SK-N-SH (cell line): ENCODE results near the gene IDH3A. TPM values are rescaled to one million over a fixed set of nuclear protein-coding genes. Genes with fewer than 3 reads are reported as not detected.

ENCODE experiments used
- CTCF ChIA-PET: fragments of 300-600, 350-600 bp; formaldehyde crosslinking; extraction: SDS; loops from one replicate; lab custom pipeline; 2021; lab: Yijun Ruan, JAX
- POLR2A ChIA-PET: fragments of 350-600 bp; sonication (Branson Sonifier 250); formaldehyde crosslinking; extraction: SDS; loops from one replicate; lab custom pipeline; 2020; ENCODE audit warnings: antibody characterized with exemption, inconsistent platforms; lab: Yijun Ruan, JAX
- DNase-seq: peaks from one replicate; pipeline ENCODE4 v3.0.0; 2012
- H2AFZ ChIP-seq: fragments of 200-600 bp; sonication (generic); 2 replicates; pipeline ENCODE4 v1.8.1; 2016; ENCODE audit warnings: antibody characterized with exemption, mild to moderate bottlenecking, low read depth
- H3F3A ChIP-seq: fragments of 200-600 bp; sonication (generic); replicated peaks from 2 replicates; pipeline ENCODE3; 2016; ENCODE audit warnings: antibody characterized with exemption, mild to moderate bottlenecking; ENCODE audit not compliant: insufficient read depth
- H3K27ac ChIP-seq, 2 experiments: fragments of 200-500 bp in 1 of 2; fragments of 200-600 bp in 1 of 2; sonication (Bioruptor generic) in 1 of 2; sonication (generic), shearing (Covaris generic) in 1 of 2; 2 replicates each; pipeline versions ENCODE4 v1.5.1 to v1.6.1; 2014 to 2016; ENCODE audit warnings: low read depth in 2 of 2, inconsistent platforms in 1 of 2, low read length in 1 of 2, mild to moderate bottlenecking in 1 of 2, mixed read lengths in 1 of 2
- H3K27me3 ChIP-seq: fragments of 200-600 bp; sonication (generic), shearing (Covaris generic); 2 replicates; pipeline ENCODE4 v1.6.1; 2016; ENCODE audit warnings: mixed run types; ENCODE audit not compliant: insufficient read depth
- H3K36me3 ChIP-seq, 2 experiments: fragments of 200-500 bp in 1 of 2; fragments of 200-600 bp in 1 of 2; sonication (Bioruptor generic) in 1 of 2; sonication (generic) in 1 of 2; replicated peaks in 1 of 2; 2 replicates each; pipeline versions ENCODE3 to v1.5.1; 2014 to 2016; ENCODE audit warnings: low read length in 1 of 2, mild to moderate bottlenecking in 1 of 2; ENCODE audit not compliant: insufficient read depth in 2 of 2, control insufficient read depth in 1 of 2
- H3K4me1 ChIP-seq, 2 experiments: fragments of 200-500 bp in 1 of 2; fragments of 200-600 bp in 1 of 2; sonication (Bioruptor generic) in 1 of 2; sonication (generic), shearing (Covaris generic) in 1 of 2; 2 replicates each; pipeline versions ENCODE4 v1.5.1 to v1.6.1; 2014 to 2016; ENCODE audit warnings: low read depth in 1 of 2, low read length in 1 of 2, mixed run types in 1 of 2; ENCODE audit not compliant: insufficient read depth in 2 of 2, control insufficient read depth in 1 of 2
- H3K4me2 ChIP-seq: fragments of 200-600 bp; sonication (generic), shearing (Covaris generic); 2 replicates; pipeline ENCODE4 v1.6.1; 2017; ENCODE audit warnings: mixed run types
- H3K4me3 ChIP-seq, 2 experiments: fragments of 200-500 bp in 1 of 2; fragments of 200-600 bp in 1 of 2; sonication (Bioruptor generic) in 1 of 2; sonication (generic), shearing (Covaris generic) in 1 of 2; 2 replicates each; pipeline versions ENCODE4 v1.5.1 to v1.8.1; 2014 to 2016; ENCODE audit warnings: low read depth in 2 of 2, inconsistent platforms in 1 of 2, low read length in 1 of 2, mild to moderate bottlenecking in 1 of 2, mixed read lengths in 1 of 2, moderate library complexity in 1 of 2
- H3K79me2 ChIP-seq: fragments of 200-600 bp; sonication (generic); 2 replicates; pipeline ENCODE4 v1.8.1; 2017; ENCODE audit warnings: mild to moderate bottlenecking; ENCODE audit not compliant: insufficient read depth
- H3K9ac ChIP-seq: fragments of 200-600 bp; sonication (generic); 2 replicates; pipeline ENCODE4 v1.6.1; 2017; ENCODE audit warnings: mixed run types
- H3K9me2 ChIP-seq: fragments of 200-600 bp; sonication (generic); 2 replicates; pipeline ENCODE4 v1.6.1; 2017; ENCODE audit warnings: mixed run types
- H3K9me3 ChIP-seq: fragments of 200-600 bp; sonication (generic); 2 replicates; pipeline ENCODE4 v1.6.1; 2017; ENCODE audit warnings: mixed run types, mild to moderate bottlenecking, moderate library complexity
- H4K20me1 ChIP-seq: fragments of 200-600 bp; sonication (generic); 2 replicates; pipeline ENCODE4 v1.6.1; 2017; ENCODE audit warnings: mild to moderate bottlenecking, mixed run types; ENCODE audit not compliant: insufficient read depth
- ELF1 ChIP-seq: IDR thresholded peaks from 2 replicates; pipeline ENCODE4 v1.4.0; 2012
- EP300 ChIP-seq, 2 experiments: IDR thresholded peaks; 2 replicates each; pipeline versions ENCODE4 v1.4.0 to v1.6.1; 2012; ENCODE audit warnings: borderline replicate concordance in 1 of 2, low read depth in 1 of 2, low read length in 1 of 2
- EZH2phosphoT487 ChIP-seq: fragments of 200-600 bp; sonication (generic); IDR thresholded peaks from 2 replicates; pipeline ENCODE4 v1.6.1; 2017; ENCODE audit warnings: low read depth, mixed run types, mild to moderate bottlenecking, antibody characterized with exemption, moderate library complexity, borderline replicate concordance
- GATA2 ChIP-seq: sonication (generic); formaldehyde crosslinking; IDR thresholded peaks from 2 replicates; pipeline ENCODE4 v1.5.0; 2020; ENCODE audit warnings: mild to moderate bottlenecking, missing genetic modification reagents
- MEF2A ChIP-seq: IDR thresholded peaks from 2 replicates; pipeline ENCODE4 v1.4.0; 2012; ENCODE audit warnings: low read depth, borderline replicate concordance
- MXI1 ChIP-seq: IDR thresholded peaks from 2 replicates; pipeline ENCODE4 v1.6.1; 2012; ENCODE audit warnings: mild to moderate bottlenecking, low read depth, low read length, improper control_type of control experiment
- NFIC ChIP-seq: IDR thresholded peaks from 2 replicates; pipeline ENCODE4 v1.4.0; 2012; ENCODE audit warnings: borderline replicate concordance
- NRF1 ChIP-seq: IDR thresholded peaks from 2 replicates; pipeline ENCODE4 v1.6.1; 2012; ENCODE audit warnings: low read depth, mild to moderate bottlenecking, low read length
- POLR2AphosphoS5 ChIP-seq: IDR thresholded peaks from 2 replicates; pipeline ENCODE4 v1.6.1; 2012; ENCODE audit warnings: low read depth, low read length
- RXRA ChIP-seq: IDR thresholded peaks from 2 replicates; pipeline ENCODE4 v1.4.0; 2012; ENCODE audit warnings: low read depth, mild to moderate bottlenecking, borderline replicate concordance
- SMC3 ChIP-seq: IDR thresholded peaks from 2 replicates; pipeline ENCODE4 v1.6.1; 2012; ENCODE audit warnings: low read depth, low read length, improper control_type of control experiment
- TEAD4 ChIP-seq: IDR thresholded peaks from 2 replicates; pipeline ENCODE4 v1.4.0; 2012; ENCODE audit warnings: mild to moderate bottlenecking, borderline replicate concordance; ENCODE audit not compliant: insufficient read depth
- YY1 ChIP-seq: IDR thresholded peaks from 2 replicates; pipeline ENCODE4 v1.4.0; 2012; ENCODE audit warnings: low read depth, mild to moderate bottlenecking
- WGBS: methylation state at CpG from one replicate; pipeline ENCODE4 v1.1.6; 2017; ENCODE audit warnings: low lambda C conversion rate; 5-methylcytosine and 5-hydroxymethylcytosine counted together
- polyA plus RNA-seq, 3 experiments: library from polyadenylated mRNA; depleted of rRNA; stranded (reverse); fragments of >200 nt; gene quantifications; 2 replicates each; pipeline ENCODE4 v1.2.3, GENCODE V29; 2012
- TF ChIP-seq, protein P1 (sequence below): fragments of 200-600 bp; sonication (generic); IDR thresholded peaks from 2 replicates; pipeline ENCODE4 v1.6.1; 2017; ENCODE audit warnings: antibody characterized with exemption, mild to moderate bottlenecking, moderate library complexity
- TF ChIP-seq, protein P2 (sequence below): IDR thresholded peaks from 2 replicates; pipeline ENCODE4 v1.4.0; 2012; ENCODE audit warnings: low read depth
- TF ChIP-seq, protein P3 (sequence below): IDR thresholded peaks from 2 replicates; pipeline ENCODE4 v1.4.0; 2012; ENCODE audit warnings: low read depth, borderline replicate concordance
- TF ChIP-seq, protein P4 (sequence below): IDR thresholded peaks from 2 replicates; pipeline ENCODE4 v1.4.0; 2012; ENCODE audit warnings: low read depth, borderline replicate concordance
- TF ChIP-seq, protein P5 (sequence below): fragments of 150-350 bp; IDR thresholded peaks from 2 replicates; pipeline ENCODE4 v1.6.1; 2016; ENCODE audit warnings: mild to moderate bottlenecking, low read depth, low read length

The IDH3A gene
- polyA plus RNA-seq, 1 of the 3 experiments (the other 2 are of a cell fraction) = 33.2 TPM

DNA sequence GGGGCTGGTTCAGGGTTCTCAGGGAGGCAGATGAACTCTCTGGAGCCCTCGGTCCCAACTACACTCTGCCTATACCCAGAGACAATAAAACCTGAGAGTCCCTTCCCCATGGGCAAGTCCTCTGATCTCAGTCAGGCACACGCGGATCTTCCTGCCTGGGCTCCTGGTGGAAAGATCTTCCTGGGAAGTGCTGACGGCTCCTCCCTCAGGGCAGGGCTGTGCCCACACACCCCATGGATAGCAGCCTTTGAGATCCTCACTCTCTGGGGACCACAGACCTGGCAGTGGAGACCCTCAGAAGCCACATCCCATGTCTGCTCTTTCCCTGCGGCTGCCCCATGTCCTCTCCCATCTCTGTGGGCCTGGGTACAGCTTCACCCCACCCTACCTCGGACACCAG, 46.4 kb upstream of the IDH3A start:
- POLR2A ChIA-PET = no interaction called here
- Histone ChIP-seq H3K4me2 (no peak overlapping the region), H3K27me3 (no peaks in the 10 kb centered on the region), H3K9me3 (no peaks in the 10 kb centered on the region), H3K27ac (no peak overlapping the region), H3K4me3 (no peak overlapping the region), H3F3A (no peaks in the 10 kb centered on the region), H3K9ac (no peak overlapping the region), H3K9me2 (no peaks in the 10 kb centered on the region), H4K20me1 (no peaks in the 10 kb centered on the region), H2AFZ (no peak overlapping the region), H3K36me3 (no peaks in the 10 kb centered on the region), H3K79me2 (no peaks in the 10 kb centered on the region), H3K4me1 (no peaks in the 10 kb centered on the region; a peak in 1 of 4 replicates)
- CTCF ChIA-PET = interaction anchor here (0.6 to 4.8 kb wide), 9 partner anchors 9 to 370 kb away, joined by 3 to 30 read pairs (median 3); no protein-coding TSS in a partner anchor
- no peak for DNase-seq
- TF ChIP-seq, protein P1, sequence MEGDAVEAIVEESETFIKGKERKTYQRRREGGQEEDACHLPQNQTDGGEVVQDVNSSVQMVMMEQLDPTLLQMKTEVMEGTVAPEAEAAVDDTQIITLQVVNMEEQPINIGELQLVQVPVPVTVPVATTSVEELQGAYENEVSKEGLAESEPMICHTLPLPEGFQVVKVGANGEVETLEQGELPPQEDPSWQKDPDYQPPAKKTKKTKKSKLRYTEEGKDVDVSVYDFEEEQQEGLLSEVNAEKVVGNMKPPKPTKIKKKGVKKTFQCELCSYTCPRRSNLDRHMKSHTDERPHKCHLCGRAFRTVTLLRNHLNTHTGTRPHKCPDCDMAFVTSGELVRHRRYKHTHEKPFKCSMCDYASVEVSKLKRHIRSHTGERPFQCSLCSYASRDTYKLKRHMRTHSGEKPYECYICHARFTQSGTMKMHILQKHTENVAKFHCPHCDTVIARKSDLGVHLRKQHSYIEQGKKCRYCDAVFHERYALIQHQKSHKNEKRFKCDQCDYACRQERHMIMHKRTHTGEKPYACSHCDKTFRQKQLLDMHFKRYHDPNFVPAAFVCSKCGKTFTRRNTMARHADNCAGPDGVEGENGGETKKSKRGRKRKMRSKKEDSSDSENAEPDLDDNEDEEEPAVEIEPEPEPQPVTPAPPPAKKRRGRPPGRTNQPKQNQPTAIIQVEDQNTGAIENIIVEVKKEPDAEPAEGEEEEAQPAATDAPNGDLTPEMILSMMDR = no peak
- TF ChIP-seq GATA2 (CRISPR knock-in tag) = no peak
- TF ChIP-seq, protein P2, sequence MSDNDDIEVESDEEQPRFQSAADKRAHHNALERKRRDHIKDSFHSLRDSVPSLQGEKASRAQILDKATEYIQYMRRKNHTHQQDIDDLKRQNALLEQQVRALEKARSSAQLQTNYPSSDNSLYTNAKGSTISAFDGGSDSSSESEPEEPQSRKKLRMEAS = no peak
- WGBS = 78% methylated on average over 4 of the region's 6 CpGs

DNA sequence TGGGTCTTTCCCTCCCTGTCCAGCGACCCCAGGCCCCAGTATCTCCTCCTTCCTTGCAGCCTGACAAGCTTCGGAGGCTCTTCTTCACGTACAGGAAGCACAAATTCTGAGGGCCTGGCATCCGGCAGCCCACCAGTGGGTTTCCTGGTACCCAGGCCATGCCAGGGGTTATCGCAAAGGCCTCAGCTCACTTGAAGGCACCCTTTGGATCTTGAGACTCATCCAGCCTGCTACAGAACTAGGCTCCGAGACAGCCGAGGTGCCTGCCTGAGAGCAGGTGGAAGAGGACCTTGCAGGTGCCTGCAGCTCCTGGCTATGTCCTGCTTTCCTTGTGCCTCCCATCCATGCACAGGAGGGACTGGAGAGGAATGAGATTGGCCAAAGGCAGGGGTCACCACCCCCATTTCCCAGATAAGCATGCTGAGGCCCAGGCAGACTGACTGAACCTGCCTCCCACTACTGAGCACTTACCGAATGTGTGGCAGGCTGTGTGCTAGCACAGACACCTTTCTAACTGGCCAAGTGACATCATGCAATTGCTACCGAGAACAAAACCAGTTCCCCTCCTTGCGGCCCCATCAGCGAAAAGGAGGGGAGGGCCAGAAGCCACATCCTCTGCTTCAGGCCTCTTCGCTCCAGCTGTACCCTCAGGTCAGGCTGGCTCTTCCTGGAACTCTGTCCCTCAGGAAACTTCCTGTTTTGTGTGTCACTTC, 45.6 kb upstream of the IDH3A start:
- H3F3A ChIP-seq = no peaks in the 10 kb centered on the region
- TF ChIP-seq MXI1 (no peak), POLR2AphosphoS5 (no peak), RXRA (no peak), EZH2phosphoT487 (no peak), NRF1 (no peak), EP300 (IDR thresholded peaks at IDR 0.05; ENCODE audit: borderline replicate concordance in 1 of 2, low read depth in 1 of 2, low read length in 1 of 2) (no peak), NFIC (no peak), TEAD4 (no peak), MEF2A (no peak), ELF1 (no peak), YY1 (no peak), SMC3 (no peak)
- TF ChIP-seq, protein P3, sequence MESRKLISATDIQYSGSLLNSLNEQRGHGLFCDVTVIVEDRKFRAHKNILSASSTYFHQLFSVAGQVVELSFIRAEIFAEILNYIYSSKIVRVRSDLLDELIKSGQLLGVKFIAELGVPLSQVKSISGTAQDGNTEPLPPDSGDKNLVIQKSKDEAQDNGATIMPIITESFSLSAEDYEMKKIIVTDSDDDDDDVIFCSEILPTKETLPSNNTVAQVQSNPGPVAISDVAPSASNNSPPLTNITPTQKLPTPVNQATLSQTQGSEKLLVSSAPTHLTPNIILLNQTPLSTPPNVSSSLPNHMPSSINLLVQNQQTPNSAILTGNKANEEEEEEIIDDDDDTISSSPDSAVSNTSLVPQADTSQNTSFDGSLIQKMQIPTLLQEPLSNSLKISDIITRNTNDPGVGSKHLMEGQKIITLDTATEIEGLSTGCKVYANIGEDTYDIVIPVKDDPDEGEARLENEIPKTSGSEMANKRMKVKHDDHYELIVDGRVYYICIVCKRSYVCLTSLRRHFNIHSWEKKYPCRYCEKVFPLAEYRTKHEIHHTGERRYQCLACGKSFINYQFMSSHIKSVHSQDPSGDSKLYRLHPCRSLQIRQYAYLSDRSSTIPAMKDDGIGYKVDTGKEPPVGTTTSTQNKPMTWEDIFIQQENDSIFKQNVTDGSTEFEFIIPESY = no peak
- TF ChIP-seq, protein P4, sequence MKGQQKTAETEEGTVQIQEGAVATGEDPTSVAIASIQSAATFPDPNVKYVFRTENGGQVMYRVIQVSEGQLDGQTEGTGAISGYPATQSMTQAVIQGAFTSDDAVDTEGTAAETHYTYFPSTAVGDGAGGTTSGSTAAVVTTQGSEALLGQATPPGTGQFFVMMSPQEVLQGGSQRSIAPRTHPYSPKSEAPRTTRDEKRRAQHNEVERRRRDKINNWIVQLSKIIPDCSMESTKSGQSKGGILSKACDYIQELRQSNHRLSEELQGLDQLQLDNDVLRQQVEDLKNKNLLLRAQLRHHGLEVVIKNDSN = no peak
- TF ChIP-seq, protein P5, sequence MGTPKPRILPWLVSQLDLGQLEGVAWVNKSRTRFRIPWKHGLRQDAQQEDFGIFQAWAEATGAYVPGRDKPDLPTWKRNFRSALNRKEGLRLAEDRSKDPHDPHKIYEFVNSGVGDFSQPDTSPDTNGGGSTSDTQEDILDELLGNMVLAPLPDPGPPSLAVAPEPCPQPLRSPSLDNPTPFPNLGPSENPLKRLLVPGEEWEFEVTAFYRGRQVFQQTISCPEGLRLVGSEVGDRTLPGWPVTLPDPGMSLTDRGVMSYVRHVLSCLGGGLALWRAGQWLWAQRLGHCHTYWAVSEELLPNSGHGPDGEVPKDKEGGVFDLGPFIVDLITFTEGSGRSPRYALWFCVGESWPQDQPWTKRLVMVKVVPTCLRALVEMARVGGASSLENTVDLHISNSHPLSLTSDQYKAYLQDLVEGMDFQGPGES = no peak
- ChIA-PET CTCF (interaction anchor here (0.6 to 4.8 kb wide), 9 partner anchors 9 to 371 kb away, joined by 3 to 30 read pairs (median 3); no protein-coding TSS in a partner anchor), POLR2A (interaction anchor here (1.0 kb wide), 1 partner anchor 10 kb away, joined by 3 read pairs; no protein-coding TSS in a partner anchor)
- H3K27ac ChIP-seq = no peak overlapping the region
- no peak for DNase-seq
- WGBS = 78% methylated on average over 7 of the region's 12 CpGs
- H3K4me2 ChIP-seq = no peak overlapping the region
- H3K9me2 ChIP-seq = no peaks in the 10 kb centered on the region
- no peak overlapping the region for H3K9ac ChIP-seq
- H3K79me2 ChIP-seq = no peaks in the 10 kb centered on the region
- H2AFZ ChIP-seq = no peak overlapping the region
- H3K4me3 ChIP-seq = no peak overlapping the region
- no peaks in the 10 kb centered on the region for H3K27me3 ChIP-seq
- H3K9me3 ChIP-seq = no peaks in the 10 kb centered on the region
- no peaks in the 10 kb centered on the region; a peak in 1 of 4 replicates for H3K4me1 ChIP-seq
- H4K20me1 ChIP-seq = no peaks in the 10 kb centered on the region
- H3K36me3 ChIP-seq = no peaks in the 10 kb centered on the region
